H1 (cell line): ENCODE measurements around the gene SNX27. TPM values are rescaled to one million over a fixed set of nuclear protein-coding genes. Genes with fewer than 3 reads are reported as not detected.

ENCODE experiments used
- BRCA1 ChIP-seq: IDR thresholded peaks from 2 replicates; pipeline ENCODE4 v1.6.1; 2012; ENCODE audit warnings: low read depth, low read length, improper control_type of control experiment
- CBX8 ChIP-seq: fragments of 300-800, 300-1000 bp; sonication (generic); IDR thresholded peaks from 2 replicates; pipeline ENCODE4 v1.7.1; 2016; ENCODE audit warnings: low read depth, low read length, borderline replicate concordance
- KDM5A ChIP-seq: fragments of 200-600 bp; IDR thresholded peaks from 2 replicates; pipeline ENCODE4 v1.7.1; 2012; ENCODE audit warnings: mild to moderate bottlenecking, low read length, inconsistent platforms, mixed read lengths
- POLR2AphosphoS5 ChIP-seq: IDR thresholded peaks from 2 replicates; pipeline ENCODE4 v1.6.1; 2011; ENCODE audit warnings: low read depth, low read length
- RBBP5 ChIP-seq: IDR thresholded peaks from 2 replicates; pipeline ENCODE4 v1.7.1; 2012; ENCODE audit warnings: low read depth, mild to moderate bottlenecking, inconsistent platforms, low read length, moderate library complexity, borderline replicate concordance
- polyA plus RNA-seq, 7 experiments: library from polyadenylated mRNA; depleted of rRNA in 3 of 7; stranded (reverse) in 5 of 7; unstranded in 2 of 7; fragments of >200 nt in 5 of 7; fragments of 200-250 nt in 2 of 7; gene quantifications; 1 replicate in 5 of 7; 2 replicates in 1 of 7; 4 replicates in 1 of 7; pipeline versions ENCODE4 v1.2.1 to v1.2.3, GENCODE V29; 2011 to 2013; ENCODE audit warnings: missing spikeins in 2 of 7, mixed read lengths in 2 of 7
- total RNA-seq: library from RNA; stranded (reverse); fragmentation: NEBNext Ultra II Directional; extraction: Animal tissue kit (Norgen Biotek cat#: 25700); gene quantifications from 2 replicates; pipeline ENCODE4 v1.2.1, GENCODE V29; 2021
- TF ChIP-seq, protein P1 (sequence below), 3 experiments: IDR thresholded peaks; 1 replicate in 2 of 3; 2 replicates in 1 of 3; pipeline versions ENCODE4 v1.5.1 to v1.6.1; 2011; ENCODE audit warnings: low read length in 3 of 3, mild to moderate bottlenecking in 3 of 3, inconsistent platforms in 2 of 3, low read depth in 1 of 3, moderate library complexity in 1 of 3; ENCODE audit not compliant: insufficient read depth in 1 of 3; ENCODE audit errors: control extremely low read depth in 1 of 3

The SNX27 gene
- total and polyA plus RNA-seq, 2 of the 8 experiments (the other 6 are each of a cell fraction or from before 2014, with no cell fraction given), result 23.4 to 65.4 TPM

DNA sequence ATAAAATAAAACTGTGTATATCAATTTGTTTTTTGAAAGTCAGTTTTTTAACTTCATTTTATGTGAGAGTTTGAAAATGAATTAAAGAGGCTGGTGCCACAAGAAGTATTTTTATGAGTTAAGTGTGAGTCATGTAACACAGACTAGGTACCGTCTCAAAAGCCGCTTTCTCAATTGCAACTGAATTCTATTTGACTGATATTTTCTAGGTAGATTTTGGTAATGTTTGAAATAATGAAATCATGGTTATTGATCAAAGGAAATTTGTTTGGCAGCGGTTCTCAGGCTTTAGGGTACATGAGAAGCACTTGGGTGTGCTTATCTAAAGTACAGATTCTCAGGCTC lies 4.6 kb downstream of the SNX27 start (continued):
- TF ChIP-seq BRCA1, result no peak
- no peak for TF ChIP-seq POLR2AphosphoS5
- TF ChIP-seq CBX8, result no peak
- no peak for TF ChIP-seq KDM5A
- TF ChIP-seq RBBP5, result no peak
- TF ChIP-seq, protein P1, sequence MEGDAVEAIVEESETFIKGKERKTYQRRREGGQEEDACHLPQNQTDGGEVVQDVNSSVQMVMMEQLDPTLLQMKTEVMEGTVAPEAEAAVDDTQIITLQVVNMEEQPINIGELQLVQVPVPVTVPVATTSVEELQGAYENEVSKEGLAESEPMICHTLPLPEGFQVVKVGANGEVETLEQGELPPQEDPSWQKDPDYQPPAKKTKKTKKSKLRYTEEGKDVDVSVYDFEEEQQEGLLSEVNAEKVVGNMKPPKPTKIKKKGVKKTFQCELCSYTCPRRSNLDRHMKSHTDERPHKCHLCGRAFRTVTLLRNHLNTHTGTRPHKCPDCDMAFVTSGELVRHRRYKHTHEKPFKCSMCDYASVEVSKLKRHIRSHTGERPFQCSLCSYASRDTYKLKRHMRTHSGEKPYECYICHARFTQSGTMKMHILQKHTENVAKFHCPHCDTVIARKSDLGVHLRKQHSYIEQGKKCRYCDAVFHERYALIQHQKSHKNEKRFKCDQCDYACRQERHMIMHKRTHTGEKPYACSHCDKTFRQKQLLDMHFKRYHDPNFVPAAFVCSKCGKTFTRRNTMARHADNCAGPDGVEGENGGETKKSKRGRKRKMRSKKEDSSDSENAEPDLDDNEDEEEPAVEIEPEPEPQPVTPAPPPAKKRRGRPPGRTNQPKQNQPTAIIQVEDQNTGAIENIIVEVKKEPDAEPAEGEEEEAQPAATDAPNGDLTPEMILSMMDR (IDR thresholded peaks at IDR 0.05; ENCODE audit: control extremely low read depth in 1 of 3, insufficient read depth in 1 of 3, low read depth in 1 of 3, low read length in 3 of 3), result no peak
